ENCODE results near the gene FAM117B.
"Not testable (repeated sequence)": the region's sequence is repeated elsewhere in the genome, so short reads cannot be mapped to it uniquely, and the experiment has no call there.

FAM117B gene

DNA sequence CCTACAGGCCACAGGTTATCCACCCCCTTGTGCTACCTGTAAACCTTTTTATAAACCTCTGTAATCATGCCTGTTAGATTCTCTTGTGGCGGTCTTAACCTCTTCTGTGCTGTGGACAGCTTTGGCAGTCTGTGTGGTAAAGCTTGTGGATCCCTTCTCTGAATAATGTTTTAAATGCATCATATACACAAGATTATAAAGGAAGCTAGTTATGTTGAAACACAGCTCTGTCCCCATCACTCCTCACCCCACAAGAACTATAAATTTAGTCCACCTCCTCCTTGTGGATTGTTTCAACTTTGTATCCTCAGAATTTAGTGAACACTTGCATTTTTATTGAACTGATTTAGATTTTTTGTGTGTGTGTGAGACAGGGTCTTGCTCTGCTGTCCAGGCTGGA, 129.1 kb downstream of the FAM117B start:
- DNase-seq: no peak

DNA sequence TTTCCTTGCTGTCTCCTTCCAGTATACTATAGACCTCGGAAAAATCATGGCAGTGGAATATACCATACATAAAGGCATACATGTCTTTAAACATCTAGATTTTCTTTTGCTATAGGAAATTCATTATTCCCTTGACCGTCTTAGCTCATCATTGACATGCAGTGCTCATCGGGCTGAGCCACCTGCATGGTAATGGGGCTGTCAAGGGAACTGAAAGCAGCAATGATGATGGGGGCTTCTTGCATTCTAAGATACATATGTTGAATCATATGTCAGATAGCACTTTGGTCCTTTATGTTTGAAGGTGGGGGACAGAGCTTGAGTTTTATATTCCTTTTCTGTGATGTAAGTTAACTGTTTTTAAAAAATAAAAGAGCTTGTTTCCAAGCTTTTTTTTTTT, 130.2 kb downstream of the FAM117B start:
- DNase-seq: no peak

DNA sequence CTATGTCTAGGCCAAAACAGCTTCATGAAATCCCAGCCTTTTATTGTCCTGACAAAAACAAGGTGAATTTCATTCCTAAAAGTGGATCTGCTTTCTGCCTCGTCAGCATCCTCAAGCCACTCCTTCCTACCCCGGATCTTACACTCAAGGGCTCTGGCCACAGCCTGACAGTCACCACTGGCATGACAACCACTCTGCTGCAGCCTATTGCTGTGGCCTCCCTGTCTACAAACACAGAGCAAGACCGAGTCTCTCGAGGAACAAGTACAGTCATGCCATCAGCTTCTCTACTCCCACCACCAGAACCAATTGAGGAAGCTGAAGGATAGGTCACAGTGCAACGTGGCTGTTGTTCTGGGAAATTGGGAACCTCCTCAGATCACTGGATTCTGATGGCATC, 130.7 kb downstream of the FAM117B start:
- DNase-seq: no peak

DNA sequence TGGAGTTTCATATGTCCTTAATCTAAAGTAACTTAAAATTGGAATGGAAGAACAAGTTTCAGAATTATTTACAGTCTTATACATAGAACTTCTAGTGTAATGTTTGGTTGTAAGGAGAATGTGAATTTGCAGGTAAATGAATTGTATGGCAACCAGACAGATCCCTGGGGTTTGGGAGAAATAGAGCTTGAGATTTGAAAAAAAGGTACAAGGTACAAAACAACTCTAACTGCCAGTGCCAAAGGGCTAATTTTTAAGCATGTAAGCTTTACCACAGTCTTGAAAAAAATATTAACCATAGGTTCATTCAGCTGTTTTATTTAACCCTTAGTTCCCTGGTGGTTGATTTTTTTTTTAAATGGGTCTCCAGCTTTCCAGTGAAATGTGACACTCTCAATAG, 133.5 kb downstream of the FAM117B start:
- DNase-seq: no peak

DNA sequence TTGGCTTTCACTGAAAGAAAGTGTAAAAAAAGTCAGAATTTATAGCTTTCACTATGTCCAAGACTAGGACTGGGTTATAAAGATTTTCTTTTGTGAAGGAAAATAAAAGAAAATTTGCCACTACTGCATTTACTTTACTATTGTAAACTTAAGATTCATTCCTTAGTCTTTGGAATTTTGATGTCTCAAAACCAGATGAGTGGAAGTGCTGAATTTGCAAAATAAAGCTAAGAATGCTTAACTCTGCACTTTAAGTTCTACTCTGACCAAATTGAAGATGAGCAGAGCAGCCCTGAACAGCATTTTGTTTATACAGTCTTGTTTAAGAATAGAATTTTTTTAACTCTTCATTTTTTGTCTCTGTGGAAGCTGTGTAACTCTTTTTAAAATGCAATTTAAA, 134.4 kb downstream of the FAM117B start:
- no peak for DNase-seq

DNA sequence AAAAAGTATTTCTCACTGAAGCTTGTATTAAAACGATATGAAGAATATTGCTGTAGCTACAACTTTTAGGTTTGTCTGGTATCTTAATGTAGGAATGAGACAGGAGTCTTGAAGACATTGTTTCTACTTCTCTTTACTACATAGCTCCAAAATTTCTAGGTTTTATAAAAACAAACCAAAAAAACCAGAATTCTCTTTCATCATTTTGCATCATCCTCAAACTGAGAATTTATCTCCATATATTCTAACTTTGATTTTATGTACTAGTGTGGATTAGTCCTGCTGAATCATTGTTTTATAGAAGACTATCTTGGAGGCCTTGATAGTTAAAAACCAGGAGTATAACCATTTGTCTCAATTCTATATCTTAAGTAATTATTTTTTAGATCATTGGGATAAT, 136.6 kb downstream of the FAM117B start:
- no peak for DNase-seq

DNA sequence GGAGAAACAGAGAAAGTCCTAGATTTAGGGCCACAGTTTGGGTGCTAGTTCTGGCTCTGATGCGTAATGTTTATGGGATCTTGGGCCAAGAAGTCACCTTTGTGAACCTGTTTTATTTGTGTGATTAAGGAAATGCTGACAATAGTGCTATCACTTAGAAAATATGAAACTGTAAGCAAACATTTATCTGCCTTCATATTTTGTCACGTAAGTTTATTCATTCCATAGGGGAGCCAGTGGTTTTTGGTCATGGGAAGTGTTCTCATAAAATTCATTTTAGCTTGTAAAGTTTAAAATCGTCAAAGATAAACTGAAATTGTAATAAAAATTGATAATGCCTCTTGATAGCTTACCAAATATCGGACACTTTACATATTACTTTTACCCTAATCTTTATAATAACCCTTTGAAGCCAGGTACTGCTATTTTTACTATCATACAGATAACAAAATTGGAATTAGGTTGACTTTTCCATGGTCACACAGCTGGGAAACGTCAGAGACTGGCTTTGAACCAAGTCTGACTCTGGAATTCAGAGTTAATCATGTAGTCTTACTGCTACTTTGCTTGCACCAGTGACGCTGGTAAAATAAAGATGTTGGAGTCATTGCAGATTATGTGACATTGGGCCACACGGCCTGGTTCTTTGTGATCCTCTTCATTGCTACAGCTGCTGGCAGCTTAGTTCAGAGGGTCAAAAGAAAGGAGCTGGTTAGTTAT, 137.1 kb downstream of the FAM117B start:
- no peak for DNase-seq

DNA sequence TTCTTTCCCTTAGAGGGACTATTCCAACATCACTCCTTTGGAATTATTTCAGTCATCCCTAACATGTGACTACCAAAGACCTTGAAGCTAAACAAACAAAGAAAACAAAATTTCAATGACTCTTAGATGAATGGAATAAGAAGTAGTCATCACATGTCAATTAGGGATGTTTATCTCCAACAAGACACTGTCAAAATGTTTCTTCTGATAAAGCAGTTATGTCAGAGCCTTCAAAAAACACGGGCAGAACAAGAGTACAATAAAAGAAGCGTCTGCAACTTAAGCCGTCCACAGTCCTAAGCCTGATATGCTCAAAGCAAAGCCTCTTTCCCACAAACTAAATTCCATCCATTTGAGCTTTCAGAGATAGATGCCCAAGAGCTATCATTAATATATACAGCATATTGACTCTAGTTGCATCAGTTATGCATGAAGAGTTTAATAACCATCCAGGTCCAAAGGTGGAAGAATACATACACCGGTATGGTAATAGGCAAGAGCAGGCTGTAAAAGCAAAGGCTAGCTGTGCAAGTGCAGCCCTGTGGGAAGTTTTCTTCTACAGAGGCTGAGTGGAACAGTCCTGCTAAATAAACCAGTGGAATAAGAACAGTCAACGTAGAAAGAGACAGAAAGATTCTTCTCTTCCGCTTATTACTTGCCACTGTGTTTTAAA, 138.7 kb downstream of the FAM117B start:
- no peak for DNase-seq

DNA sequence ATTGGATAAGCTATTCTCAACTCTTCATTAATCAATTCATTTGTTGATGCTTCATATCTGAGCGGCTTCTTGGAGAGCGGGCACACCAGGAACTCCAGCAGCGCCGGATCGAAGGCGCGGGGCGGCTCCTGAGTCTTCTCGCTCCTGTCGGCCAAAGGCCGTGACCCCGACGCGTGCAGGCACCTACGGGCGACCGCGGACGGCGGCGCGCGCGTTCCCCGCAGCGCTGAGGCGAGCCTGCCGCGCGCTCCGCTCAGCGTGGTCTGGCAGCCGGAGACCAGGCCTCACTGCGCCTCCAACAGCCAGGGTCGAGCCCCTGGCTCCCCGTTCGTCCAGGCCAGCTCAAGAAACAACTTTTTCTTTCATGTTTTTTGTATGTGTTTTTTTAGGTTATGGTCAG, 139.3 kb downstream of the FAM117B start:
- DNase-seq: no peak

DNA sequence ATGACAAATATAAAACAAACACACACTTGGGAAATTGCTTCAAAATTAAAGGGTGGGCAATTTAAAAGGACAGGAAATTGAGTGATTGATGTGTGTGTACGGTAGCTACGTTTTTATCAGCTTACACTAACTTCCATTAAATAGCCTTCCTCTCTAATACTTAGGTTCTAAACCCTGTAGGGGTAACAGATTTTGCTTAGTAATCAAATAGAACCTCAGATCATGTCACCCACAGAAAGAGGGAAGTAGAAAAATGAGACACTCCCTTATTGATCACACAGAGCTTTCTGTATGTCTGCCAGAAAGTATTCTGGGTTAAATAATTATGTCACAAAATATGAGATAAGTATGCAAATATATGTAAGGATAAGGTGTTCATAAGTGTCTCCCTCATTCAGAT, 143.4 kb downstream of the FAM117B start:
- DNase-seq: no peak

DNA sequence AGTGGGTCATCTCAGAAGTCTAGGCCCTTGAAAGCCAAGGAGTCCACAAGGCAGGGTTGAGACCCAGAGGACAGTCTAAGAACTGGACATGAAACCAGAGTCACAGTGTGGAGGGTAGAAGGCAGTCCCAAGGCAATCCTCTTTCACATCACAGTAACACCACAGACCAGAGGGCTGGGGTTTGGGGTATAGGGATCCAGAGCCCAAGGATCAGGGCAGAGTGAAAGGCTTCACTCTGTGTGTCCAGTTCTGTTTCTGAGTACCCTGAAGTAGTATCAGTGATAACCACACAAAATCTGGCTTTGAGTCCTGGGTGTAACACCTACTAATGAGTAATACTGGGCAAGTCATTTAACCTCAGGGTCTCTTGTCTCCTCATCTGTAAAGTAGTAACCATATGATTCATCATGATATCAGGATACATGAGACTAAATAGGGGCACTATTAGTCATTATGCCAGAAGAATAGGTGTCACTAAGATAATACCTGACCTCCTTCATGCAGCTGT, 145.8 kb downstream of the FAM117B start:
- DNase-seq: no peak

DNA sequence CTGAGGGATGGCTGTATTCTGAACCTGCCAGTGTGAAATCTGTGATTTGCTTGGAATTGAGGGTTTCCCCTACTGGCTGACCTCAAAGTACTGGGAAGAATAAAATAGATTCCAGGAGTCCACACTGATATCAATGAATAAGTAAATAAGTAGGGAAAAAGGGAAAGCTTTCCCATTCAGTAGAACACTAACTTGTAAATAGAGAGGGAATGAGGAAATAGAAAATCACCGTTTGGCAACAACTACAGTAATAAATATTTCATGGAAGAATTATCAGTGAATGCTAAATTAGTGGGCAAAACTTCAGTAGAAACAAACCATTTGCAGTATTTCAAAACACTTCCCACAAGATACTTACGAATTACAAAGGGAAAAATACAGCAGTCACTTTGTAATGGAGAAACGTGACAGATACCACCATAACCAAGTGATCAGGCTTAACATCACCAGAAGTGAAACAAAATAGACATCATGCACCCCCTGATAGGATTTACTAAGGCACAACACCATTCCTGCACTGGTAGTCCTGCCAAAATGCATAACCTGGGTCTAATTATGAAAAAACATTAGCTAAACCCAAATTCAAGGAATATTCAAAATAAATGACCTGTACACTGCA, 148.3 kb downstream of the FAM117B start:
- no peak for DNase-seq

DNA sequence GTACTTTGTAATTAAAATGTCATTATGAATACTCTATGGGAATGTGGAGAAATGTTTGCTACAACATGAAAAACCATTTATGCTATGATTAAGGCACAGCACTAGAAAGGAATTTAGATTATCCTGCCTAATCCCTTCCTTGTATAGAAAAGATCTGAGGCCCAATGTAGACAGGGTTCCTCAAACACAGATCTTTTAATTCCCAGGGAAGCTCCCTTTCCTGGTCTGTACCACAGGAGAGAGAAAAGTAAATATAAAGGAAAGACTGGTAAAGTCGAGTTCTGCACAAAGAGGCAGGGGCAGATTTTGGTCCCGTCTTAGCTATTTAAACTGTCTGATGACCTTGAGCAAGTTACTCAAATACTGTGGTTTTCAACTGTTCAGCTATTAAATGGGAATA, 152.1 kb downstream of the FAM117B start:
- no peak for DNase-seq

DNA sequence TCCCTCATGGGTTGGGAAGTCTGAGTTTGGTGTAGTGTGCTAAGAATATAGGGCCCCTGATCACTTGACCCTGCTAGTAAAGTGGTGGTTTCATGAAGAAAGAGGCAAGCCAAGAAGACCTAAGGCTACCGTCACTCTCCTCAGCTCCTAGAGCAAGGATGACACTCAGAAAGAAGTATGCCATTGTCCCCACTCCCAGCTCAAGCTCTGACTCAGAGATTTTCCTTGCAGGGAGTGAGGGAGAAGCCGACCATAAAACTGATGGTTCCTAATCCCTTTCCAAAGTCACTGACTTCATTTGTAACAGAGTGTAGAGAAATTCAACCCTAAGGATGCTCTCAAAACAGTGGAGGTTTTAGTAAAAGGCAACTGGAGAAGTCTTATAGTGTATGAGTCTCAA, 155.9 kb downstream of the FAM117B start:
- DNase-seq: no peak

DNA sequence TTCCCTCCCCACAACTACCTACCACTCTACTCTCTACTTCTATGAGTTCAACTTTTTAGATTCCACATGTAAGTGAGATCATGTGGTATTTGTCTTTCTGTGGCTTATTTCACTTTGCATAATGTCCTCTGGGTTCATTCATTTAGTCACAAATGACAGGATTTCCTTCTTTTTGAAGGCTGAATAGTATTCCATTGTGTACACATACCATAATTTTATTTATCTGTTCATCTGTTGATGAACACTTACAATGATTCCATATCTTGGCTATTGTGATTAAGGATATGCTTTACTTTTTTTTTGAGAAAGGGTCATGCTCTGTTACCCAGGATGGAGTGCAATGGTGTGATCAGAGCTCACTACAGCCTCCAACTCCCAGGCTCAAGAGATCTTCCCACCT, 163.2 kb downstream of the FAM117B start:
- DNase-seq: no peak

DNA sequence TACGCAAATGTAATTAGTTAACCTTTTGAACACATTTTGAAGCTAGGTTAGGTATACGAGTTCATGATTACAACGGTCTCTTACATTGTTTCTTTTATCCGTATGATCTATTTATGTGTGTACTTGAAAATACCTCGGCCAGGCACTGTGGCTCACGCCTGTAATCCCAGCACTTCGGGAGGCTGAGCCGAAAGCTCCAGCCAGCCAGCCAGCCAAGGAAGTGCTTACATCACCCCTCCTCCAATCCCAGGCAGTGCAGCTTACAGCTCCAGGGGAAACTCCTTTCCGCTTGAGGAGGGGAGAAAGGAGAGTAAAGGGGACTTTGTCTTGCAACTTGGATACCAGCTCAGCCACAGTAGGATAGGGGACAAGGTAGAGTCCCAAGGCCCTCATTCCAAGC, 171.1 kb downstream of the FAM117B start:
- DNase-seq: not testable (repeated sequence)

DNA sequence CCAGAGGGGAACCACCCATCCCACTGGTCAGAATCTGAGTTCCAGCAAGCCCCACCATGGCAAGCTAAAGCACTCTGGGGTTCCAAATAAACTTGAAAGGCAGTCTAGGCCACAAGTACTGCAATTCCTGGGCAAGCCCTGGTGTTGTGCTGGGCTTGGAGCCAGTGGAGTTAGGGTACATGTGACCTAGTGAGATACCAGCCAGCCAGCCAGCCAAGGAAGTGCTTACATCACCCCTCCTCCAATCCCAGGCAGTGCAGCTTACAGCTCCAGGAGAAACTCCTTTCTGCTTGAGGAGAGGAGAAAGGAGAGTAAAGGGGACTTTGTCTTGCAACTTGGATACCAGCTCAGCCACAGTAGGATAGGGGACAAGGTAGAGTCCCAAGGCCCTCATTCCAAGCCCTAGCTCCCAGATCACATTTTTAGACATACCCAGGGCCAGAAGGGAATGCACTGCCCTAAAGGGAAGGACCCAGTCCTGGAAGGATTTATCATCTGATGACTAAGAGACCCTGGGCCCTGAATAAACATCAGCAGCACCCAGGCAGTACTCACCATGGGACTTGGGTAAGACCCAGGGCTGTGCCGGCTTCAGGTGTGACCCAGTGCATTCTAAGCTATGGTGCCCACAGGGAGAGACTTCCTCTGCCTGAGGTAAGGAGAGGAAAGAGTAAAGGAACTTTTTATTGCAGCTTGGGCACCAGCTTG, 172.8 kb downstream of the FAM117B start:
- DNase-seq: not testable (repeated sequence)

DNA sequence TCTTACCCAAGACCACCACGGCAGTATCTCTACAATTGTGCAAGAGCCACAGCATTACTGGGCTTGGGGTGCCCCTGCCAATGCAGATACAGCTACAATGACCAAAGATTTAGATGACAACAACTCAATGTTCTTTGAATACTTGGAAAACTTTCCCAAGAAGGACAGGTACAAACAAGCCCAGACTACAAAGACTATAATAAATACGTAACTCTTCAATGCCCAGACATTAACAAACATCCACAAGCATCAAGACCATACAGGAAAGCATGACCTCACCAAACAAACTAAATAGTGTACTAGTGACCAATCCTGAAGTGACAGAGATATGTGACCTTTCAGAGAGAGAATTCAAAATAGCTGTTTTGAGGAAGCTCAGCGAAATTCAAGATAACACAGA, 174.0 kb downstream of the FAM117B start:
- DNase-seq: no peak

DNA sequence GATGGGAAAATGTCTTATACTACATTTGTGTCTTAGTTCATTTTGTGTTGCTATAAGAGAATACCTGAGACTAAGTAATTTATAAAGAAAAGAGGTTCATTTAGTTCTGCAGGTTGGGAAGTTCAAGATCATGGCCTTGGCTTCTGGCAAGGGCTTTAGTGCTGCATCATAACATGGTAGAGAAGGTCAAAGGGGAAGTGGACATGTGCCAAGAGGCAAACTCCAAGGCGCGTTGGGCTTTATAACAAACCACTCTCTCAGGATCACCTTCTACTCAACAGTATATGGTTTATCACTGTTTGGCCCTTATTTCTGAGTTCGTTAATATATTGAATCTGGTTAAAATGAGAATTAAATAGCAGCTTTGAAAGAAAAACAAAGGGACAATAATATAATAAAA, 178.6 kb downstream of the FAM117B start:
- no peak for DNase-seq

DNA sequence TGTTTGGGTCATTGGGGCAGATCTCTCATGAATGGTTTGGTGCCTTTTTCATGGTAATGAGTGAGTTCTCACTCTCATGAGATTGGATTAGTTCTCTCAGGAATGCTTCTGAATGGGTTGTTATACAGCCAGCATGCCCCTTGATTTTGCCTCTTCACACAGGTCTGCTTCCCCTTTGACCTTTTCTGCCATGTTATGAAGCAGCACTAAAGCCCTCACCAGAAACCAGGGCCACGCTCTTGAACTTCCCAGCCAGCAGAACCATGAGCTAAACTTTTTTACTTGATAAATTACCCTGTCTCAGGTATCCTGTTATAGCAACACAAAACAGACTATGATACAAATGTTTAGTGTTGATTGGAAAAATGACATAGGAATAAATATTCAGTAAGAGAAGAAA, 179.5 kb downstream of the FAM117B start:
- no peak for DNase-seq

DNA sequence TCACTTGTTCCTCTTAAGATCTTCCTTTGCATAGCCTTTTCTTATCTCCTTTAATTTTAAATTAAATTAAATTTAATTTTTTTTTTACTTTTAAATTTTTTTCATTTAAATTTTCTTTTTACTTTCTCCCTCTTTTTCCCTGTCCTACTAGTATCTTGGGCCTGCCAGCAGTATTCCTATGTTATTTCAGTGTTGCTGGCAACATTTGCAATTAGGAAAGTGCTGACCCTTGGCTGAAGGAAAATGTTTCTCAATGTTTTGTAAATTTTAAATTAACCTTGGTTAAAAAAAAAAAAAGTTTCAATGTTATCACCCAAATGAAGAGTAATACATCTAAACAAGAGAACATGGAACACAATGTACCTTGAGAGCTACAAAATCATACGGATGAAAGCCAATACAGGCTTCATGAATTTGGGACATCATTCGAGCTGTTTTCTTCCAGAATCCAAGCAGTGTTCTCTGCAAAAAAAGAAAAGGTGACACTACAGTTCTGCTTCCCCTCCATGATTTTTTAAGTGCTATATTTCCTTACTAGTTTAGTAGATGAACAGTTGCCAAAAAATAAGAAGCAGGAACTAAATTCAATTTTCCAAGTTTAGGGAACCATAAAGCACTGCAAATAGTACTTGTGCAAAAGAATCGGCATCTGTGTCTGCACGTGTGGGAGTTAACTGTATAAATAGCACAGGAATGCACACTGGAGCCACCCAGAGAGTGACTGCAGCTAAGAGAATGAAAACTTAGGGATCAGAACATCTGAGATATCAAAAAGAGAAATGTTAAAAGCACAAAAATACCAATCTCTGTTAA, 181.0 kb downstream of the FAM117B start:
- no peak for DNase-seq

DNA sequence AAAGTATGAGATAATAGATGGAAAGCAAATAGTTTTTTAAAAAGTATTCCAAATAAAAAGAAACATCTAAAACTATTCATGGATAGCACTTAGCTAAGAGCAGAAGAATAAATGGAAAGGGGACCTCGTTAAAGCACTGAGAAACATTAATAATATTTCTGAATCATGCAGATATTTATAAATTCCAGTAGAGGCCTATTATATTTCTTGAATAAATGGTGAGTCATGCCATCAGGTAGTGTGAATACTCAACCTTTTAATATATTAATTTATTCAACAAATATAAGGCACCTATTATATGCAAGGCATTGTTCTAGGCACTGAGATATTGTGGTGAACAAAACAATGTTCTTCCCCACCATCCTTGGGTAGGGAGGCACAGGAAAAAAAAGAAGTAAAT, 183.0 kb downstream of the FAM117B start:
- DNase-seq: no peak

DNA sequence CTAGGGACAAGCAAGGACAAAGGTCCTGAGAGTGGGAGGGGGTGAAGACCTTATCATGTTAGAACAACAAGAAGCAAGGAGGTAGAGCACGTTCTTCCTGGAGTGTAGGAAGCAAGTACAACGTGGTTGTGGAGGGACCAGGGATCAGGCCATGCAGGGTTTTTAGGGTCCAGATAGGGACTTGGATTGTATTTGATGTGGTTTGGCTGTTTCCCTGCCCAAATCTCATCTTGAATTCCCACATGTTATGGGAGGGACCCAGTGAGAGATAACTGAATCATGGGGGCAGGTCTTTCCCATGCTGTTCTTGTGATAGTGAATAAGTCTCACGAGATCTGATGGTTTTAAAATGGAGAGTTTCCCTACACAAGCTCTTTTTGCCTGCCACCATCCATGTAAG, 183.6 kb downstream of the FAM117B start:
- DNase-seq: no peak
